ENCODE results near the gene CDRT15. TPM values are rescaled to one million over a fixed set of nuclear protein-coding genes. Genes with fewer than 3 reads are reported as not detected.
"Not testable (repeated sequence)": the region's sequence is repeated elsewhere in the genome, so short reads cannot be mapped to it uniquely, and the experiment has no call there.

Gene CDRT15
- total and polyA plus RNA-seq, 11 donors: not detected

DNA sequence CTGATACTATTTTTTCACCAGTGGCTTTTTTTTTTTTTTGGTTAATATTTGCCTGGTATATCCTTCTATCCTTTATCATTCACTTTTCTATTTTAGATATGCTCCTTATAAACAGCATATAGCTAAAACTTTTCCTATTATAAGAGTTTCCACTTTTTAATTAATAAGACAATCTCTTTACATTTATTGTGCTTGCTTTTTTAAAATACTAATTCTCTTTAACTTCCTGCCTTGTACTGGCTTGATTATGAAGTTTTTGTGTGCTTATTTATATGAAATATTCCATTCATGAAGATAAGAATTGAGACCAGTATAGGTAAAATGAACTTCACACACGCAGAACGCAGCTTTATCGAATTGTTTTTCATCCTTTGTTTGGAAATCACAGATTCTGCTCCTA, 9.0 kb upstream of the CDRT15 start:
- Histone ChIP-seq H3K36me3 (no peaks in the 10 kb centered on the region), H3K27me3 (peaks cover 0 to 13% (median 0%) of the 10 kb centered on the region in 9 donors), H3K4me1 (no peaks in the 10 kb centered on the region), H3K9me3 (no peaks in the 10 kb centered on the region), H3K4me3 (no peak overlapping the region), H3K27ac (no peak overlapping the region)
- intact Hi-C loops (cut with DNase I): no loop called here
- TF ChIP-seq CTCF (IDR thresholded peaks at IDR 0.05) (no peak), POLR2A (IDR thresholded peaks at IDR 0.05) (no peak)
- DNase-seq: no peak
- no peak for ATAC-seq
- 90 to 96% (median 92%) methylated on average over 3 of the region's 3 CpGs for WGBS, 4 donors

DNA sequence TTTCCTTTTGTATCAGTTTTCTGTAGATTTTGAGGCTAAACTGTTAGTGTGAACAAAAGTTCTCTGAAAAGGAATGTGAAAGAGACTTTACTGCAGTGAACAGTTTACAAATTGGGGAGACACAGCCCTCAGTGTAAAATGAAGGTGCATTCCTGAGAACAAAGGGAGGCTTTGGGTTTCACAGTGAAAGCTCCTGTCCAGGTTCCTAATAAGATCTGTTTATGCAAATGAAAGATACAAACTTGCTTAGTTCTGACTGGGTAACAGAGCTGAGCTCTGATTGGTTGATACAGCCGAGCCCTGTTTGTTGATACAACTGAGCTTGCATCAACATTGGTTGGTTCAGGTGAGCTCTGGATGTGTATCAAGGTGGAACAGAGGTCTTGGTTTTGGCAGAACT, 8.3 kb upstream of the CDRT15 start:
- ATAC-seq (no peak), DNase-seq (no peak)
- H3K27ac ChIP-seq: no peak overlapping the region
- no peaks in the 10 kb centered on the region for H3K9me3 ChIP-seq
- intact Hi-C loops (cut with DNase I): no loop called here
- H3K27me3 ChIP-seq: peaks cover 0 to 13% (median 0%) of the 10 kb centered on the region in 9 donors
- TF ChIP-seq CTCF (IDR thresholded peaks at IDR 0.05) (no peak), POLR2A (IDR thresholded peaks at IDR 0.05) (no peak)
- H3K4me1 ChIP-seq: no peaks in the 10 kb centered on the region
- no peaks in the 10 kb centered on the region for H3K36me3 ChIP-seq
- WGBS, 4 donors: 81 to 90% (median 89%) methylated on average over 1 of the region's 1 CpG
- no peak overlapping the region for H3K4me3 ChIP-seq

DNA sequence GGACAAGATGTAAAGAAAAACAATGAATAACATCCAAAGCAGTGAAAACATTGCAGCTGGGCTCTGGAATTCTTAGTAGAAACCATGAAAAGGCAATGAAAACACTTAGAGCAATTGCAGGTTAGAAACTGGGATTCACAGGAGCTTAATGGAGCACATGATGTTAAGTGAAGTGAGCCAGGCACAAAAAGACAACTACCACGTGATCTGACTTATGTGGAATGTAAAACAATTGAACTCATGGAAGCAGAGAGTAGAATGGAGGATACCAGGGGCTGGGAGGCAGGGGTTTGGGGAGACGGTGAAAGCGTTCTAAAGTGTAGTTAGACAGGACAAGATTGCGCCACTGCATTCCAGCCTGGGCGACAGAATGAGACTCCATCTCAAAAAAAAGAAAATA, 2.6 kb upstream of the CDRT15 start:
- H3K27me3 ChIP-seq; H3K36me3 ChIP-seq; intact Hi-C loops (cut with DNase I); H3K4me1 ChIP-seq; H3K4me3 ChIP-seq; ATAC-seq; H3K27ac ChIP-seq; DNase-seq; H3K9me3 ChIP-seq: not testable (repeated sequence)
- 92 to 94% (median 92%) methylated on average over 2 to 4 of the region's 5 CpGs; no CpG with 5 or more reads in 1 of the 4 donors for WGBS, 4 donors

DNA sequence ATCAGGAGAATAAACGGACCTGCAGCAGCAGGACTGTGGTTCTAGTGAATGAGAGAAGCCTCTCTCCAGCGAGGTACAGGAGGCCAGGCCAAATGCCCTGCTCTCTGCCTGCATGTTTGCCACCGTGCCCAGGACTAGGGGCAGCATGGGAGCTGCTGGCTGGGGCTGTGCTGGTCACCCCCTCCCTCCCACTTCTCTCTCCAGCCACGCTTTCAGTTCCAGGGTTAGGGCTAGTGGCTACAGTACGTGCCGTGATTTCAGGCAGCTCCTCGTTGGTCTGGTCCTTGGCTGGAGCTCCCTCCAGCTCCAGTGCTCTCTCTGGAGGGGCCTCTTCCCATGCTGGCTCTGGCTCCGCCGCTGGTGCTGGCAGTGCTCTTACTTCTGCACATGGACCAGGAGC, 630 bp downstream of the CDRT15 start:
- intact Hi-C loops (cut with DNase I); H3K4me3 ChIP-seq; DNase-seq; H3K9me3 ChIP-seq; H3K4me1 ChIP-seq; H3K27ac ChIP-seq; H3K27me3 ChIP-seq; H3K36me3 ChIP-seq: not testable (repeated sequence)
- ATAC-seq: peak in 1 of 4 donors; percentile 43
- WGBS, 4 donors: 80 to 87% (median 85%) methylated on average over 7 to 9 of the region's 9 CpGs; no CpG with 5 or more reads in 1 of the 4 donors

GRCh38 chr17:14235047-14235446, 1.6 kb downstream of the CDRT15 start:
- ATAC-seq; H3K4me3 ChIP-seq; H3K4me1 ChIP-seq; intact Hi-C loops (cut with DNase I); H3K9me3 ChIP-seq; H3K36me3 ChIP-seq; H3K27ac ChIP-seq; H3K27me3 ChIP-seq; DNase-seq: not testable (repeated sequence)
- WGBS, 4 donors: 65 to 89% (median 81%) methylated on average over 2 of the region's 2 CpGs

DNA sequence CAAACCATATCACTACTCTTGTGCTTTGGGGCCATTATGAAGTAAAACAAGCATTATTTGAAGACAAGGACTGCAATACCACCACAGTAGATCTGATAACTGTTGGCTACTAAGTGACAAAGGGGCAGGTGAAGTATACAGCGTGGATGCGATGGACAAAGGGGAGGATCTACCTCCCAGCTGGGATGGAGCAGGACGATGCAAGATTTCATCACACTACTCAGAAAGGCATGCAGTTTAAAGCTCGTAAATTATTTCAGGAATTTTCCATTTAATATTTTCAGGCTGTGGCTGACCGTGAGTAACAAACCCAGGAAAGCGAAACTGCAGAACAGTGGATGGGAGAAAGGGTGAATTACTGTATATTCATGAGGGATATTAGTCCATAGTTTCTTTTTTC, 5.5 kb downstream of the CDRT15 start:
- H3K4me1 ChIP-seq; H3K4me3 ChIP-seq; H3K27ac ChIP-seq; H3K36me3 ChIP-seq; intact Hi-C loops (cut with DNase I); DNase-seq; H3K9me3 ChIP-seq; ATAC-seq; H3K27me3 ChIP-seq: not testable (repeated sequence)
- WGBS, 4 donors: 71 to 85% (median 81%) methylated on average over 4 of the region's 6 CpGs

Data from heart left ventricle (tissue), 16 donors.